WERI-Rb-1 (cell line): ENCODE results near the gene DCC.

ENCODE experiments used
- DNase-seq: peaks from one replicate; pipeline ENCODE4 v3.0.0-alpha.2; 2020
- H3K27ac ChIP-seq: fragments of 250-450 bp; sonication (Bioruptor Pico); 2 replicates; pipeline ENCODE4 v1.5.1; 2020; ENCODE audit warnings: mild to moderate bottlenecking, moderate library complexity
- H3K27me3 ChIP-seq: fragments of 250-450 bp; sonication (Bioruptor Pico); 2 replicates; pipeline ENCODE4 v1.5.1; 2021; ENCODE audit warnings: mild to moderate bottlenecking, low read depth, moderate library complexity; ENCODE audit not compliant: insufficient read depth, severe bottlenecking
- H3K36me3 ChIP-seq: fragments of 250-450 bp; sonication (Bioruptor Pico); 2 replicates; pipeline ENCODE4 v1.5.1; 2020; ENCODE audit warnings: mild to moderate bottlenecking, moderate library complexity
- H3K4me3 ChIP-seq: 2 replicates; pipeline ENCODE4 v1.5.1; 2011; ENCODE audit warnings: low read depth, mild to moderate bottlenecking, control low read depth, low read length
- H3K9me3 ChIP-seq: fragments of 250-450 bp; sonication (Bioruptor Pico); 2 replicates; pipeline ENCODE4 v1.5.1; 2021; ENCODE audit warnings: mild to moderate bottlenecking, moderate library complexity; ENCODE audit not compliant: severe bottlenecking
- TF ChIP-seq, protein P1 (sequence below): IDR thresholded peaks from 2 replicates; pipeline ENCODE4 v1.5.1; 2011; ENCODE audit warnings: low read depth, mild to moderate bottlenecking, control low read depth, inconsistent platforms, low read length

The DCC gene

GRCh38 chr18:52730972-52731619 lies 391.1 kb downstream of the DCC start:
- TF ChIP-seq, protein P1, sequence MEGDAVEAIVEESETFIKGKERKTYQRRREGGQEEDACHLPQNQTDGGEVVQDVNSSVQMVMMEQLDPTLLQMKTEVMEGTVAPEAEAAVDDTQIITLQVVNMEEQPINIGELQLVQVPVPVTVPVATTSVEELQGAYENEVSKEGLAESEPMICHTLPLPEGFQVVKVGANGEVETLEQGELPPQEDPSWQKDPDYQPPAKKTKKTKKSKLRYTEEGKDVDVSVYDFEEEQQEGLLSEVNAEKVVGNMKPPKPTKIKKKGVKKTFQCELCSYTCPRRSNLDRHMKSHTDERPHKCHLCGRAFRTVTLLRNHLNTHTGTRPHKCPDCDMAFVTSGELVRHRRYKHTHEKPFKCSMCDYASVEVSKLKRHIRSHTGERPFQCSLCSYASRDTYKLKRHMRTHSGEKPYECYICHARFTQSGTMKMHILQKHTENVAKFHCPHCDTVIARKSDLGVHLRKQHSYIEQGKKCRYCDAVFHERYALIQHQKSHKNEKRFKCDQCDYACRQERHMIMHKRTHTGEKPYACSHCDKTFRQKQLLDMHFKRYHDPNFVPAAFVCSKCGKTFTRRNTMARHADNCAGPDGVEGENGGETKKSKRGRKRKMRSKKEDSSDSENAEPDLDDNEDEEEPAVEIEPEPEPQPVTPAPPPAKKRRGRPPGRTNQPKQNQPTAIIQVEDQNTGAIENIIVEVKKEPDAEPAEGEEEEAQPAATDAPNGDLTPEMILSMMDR = no peak
- no peak overlapping the region for H3K27ac ChIP-seq
- no peaks in the 10 kb centered on the region for H3K27me3 ChIP-seq
- no peaks in the 10 kb centered on the region for H3K36me3 ChIP-seq
- no peak for DNase-seq
- no peaks in the 10 kb centered on the region for H3K9me3 ChIP-seq
- no peak overlapping the region for H3K4me3 ChIP-seq

- H3K27me3 ChIP-seq = no peaks in the 10 kb centered on the region
- H3K27ac ChIP-seq = no peak overlapping the region
- H3K4me3 ChIP-seq = no peak overlapping the region
- no peaks in the 10 kb centered on the region for H3K9me3 ChIP-seq
- H3K36me3 ChIP-seq = no peaks in the 10 kb centered on the region
- TF ChIP-seq, protein P1 = no peak
- DNase-seq = no peak
Observed at GRCh38 chr18:52738946-52739345, 398.9 kb downstream of the DCC start.

- Histone ChIP-seq H3K4me3 (no peak overlapping the region), H3K36me3 (no peaks in the 10 kb centered on the region)
- no peak for DNase-seq
Observed at GRCh38 chr18:52746986-52747385, 407.0 kb downstream of the DCC start.

DNA sequence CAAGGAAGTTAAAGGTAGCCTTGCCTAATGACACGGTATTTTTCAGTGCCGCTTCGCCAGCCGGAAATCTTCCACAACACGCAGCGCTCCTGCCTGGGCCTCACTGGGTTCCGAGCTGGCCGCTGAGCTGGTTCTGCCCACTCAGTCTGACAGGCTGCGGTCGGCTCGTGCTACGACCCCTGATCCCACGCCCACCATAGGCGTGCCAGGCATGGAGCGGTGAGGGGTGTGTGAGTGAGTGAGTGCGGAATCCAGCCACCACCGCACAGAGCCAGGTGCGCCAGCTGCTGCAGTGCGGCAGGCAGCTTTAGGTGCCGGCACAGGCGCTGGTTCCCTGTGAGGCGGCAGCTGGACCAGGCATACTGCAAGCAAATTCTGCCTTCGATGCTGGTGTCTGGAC lies 407.9 kb downstream of the DCC start:
- no peak for DNase-seq
- no peak overlapping the region for H3K27ac ChIP-seq
- no peaks in the 10 kb centered on the region for H3K9me3 ChIP-seq
- no peaks in the 10 kb centered on the region for H3K27me3 ChIP-seq
- TF ChIP-seq, protein P1 = no peak
- H3K36me3 ChIP-seq = no peaks in the 10 kb centered on the region
- no peak overlapping the region for H3K4me3 ChIP-seq

More at GRCh38 chr18:52746986-52747385, 407.0 kb downstream of the DCC start:
- TF ChIP-seq, protein P1 = no peak
- H3K9me3 ChIP-seq = no peaks in the 10 kb centered on the region
- no peaks in the 10 kb centered on the region for H3K27me3 ChIP-seq
- no peak overlapping the region for H3K27ac ChIP-seq

DNA sequence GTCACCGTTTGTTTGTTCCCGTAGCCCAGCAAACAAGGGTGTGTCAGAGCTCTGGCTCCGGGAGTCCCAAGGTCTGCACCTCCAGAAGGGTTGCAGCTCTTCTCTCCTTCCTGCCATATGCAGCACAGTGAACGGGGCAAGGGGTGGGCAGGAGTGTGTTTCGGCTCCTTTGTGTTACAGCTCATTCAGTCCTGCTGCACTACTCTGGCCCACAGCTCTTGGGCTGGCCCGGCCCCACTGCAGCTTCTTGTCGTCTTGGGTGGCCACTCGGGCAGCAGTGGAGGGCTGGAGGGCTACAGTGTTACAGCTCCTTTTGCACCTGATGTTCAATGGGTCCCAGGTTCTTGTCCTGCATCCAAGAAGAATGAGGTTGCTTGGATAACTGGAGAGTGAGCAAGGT lies 408.3 kb downstream of the DCC start:
- Histone ChIP-seq H3K4me3 (no peak overlapping the region), H3K9me3 (no peaks in the 10 kb centered on the region), H3K36me3 (no peaks in the 10 kb centered on the region), H3K27me3 (no peaks in the 10 kb centered on the region), H3K27ac (no peak overlapping the region)
- TF ChIP-seq, protein P1 = no peak
- no peak for DNase-seq

DNA sequence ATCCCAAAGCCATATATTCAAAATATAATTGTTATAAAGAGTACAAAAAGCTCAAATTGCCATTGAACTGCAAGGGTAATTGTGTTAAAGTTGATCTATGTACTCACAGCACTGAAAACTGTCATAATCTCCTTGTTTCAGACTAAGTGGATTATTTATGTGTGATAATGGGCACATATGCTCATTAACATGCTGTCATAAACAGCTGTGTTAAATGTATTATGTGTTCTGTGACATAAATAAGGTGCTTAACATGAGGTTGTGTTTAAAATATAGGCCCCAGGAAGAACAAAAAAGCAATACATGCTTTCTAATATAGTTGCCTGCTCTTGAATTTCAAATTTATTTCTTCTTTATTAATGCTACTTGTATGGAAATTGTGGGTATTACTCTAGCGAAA lies 409.5 kb downstream of the DCC start:
- no peak for DNase-seq
- no peak overlapping the region for H3K27ac ChIP-seq
- H3K4me3 ChIP-seq = no peak overlapping the region

More for the DNA sequence above, 409.5 kb downstream of the DCC start:
- TF ChIP-seq, protein P1 = no peak
- H3K9me3 ChIP-seq = no peaks in the 10 kb centered on the region
- H3K36me3 ChIP-seq = no peaks in the 10 kb centered on the region
- no peaks in the 10 kb centered on the region for H3K27me3 ChIP-seq
